Effector memory CD8-positive, alpha-beta T cell (primary cell): Measurements from ENCODE around the gene TSPAN16.

ENCODE experiments used
- ATAC-seq: fragments of 150-1000 bp; cut with Tn5 transposase; replicated peaks from 2 replicates; pipeline ENCODE4 v1.10.0; 2021; ENCODE audit warnings: mild to moderate bottlenecking, moderate library complexity
- DNase-seq, 3 experiments: peaks; one replicate each; pipeline ENCODE4 v3.0.0; 2021
- H3K27ac Mint-ChIP-seq, 2 donors: one replicate each; pipeline ENCODE4 v1.8.0; 2022; ENCODE audit warnings: mild to moderate bottlenecking in 2 of 2, mixed read lengths in 2 of 2, moderate library complexity in 2 of 2
- H3K27me3 Mint-ChIP-seq, 2 donors: one replicate each; pipeline ENCODE4 v1.8.0; 2022; ENCODE audit warnings: mixed read lengths in 2 of 2
- H3K36me3 Mint-ChIP-seq: one replicate; pipeline ENCODE4 v1.8.0; 2022; ENCODE audit warnings: mild to moderate bottlenecking, moderate library complexity, mixed read lengths; ENCODE audit not compliant: insufficient read depth
- H3K4me1 Mint-ChIP-seq, 2 donors: one replicate each; pipeline ENCODE4 v1.8.0; 2022; ENCODE audit warnings: low read depth in 2 of 2, mixed read lengths in 2 of 2
- H3K4me3 Mint-ChIP-seq, 2 donors: one replicate each; pipeline ENCODE4 v1.8.0; 2022; ENCODE audit warnings: mild to moderate bottlenecking in 2 of 2, mixed read lengths in 2 of 2, moderate library complexity in 2 of 2
- H3K9me3 Mint-ChIP-seq, 2 donors: one replicate each; pipeline ENCODE4 v1.8.0; 2022; ENCODE audit warnings: mixed read lengths in 2 of 2

TSPAN16 gene

DNA sequence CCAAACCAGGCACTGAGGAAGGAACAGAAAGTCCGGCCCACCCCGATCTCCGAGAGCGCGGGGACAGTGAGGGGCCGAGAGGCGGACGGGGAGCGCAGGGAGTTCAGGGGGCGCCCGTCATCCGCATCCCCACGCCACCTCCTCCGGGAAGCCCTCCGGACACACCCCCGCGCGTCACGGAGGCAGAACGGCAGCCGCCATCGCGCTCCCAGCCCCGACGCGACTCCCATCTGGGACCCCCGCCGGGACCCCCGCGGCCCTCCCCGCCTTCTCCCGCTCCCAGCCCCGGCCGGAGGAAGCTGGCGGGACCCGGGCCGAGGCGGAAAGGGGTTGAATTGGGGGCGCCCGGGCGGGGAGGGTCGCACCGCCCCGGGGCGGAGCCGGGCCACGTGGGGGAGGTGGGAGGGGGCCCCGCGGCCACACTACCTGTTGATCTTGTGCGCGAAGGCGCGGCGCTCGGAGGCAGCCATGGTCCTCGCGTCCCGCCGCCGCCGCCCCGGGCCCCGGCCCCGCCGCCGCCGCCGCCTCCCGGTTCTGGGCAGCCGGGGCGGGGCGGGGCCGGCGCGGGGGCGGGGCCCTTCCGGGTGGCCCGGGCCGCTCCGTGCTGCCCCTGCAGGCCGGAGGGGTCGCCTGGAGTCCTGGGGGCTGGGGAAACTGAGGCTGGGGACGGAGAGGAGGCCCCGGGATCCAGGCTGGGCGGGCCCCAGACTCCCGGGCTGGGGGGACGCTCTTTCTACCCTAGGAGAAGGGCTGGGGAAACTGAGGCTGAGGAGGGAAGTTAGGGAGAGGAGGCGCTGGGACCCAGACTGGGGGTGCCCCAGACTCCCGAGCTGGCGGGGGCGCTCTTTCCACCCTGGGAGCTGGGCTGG, 33.8 kb upstream of the TSPAN16 start, which contains the start of gene DOCK6:
Gene DOCK6 (minus strand): TSS at position 554 of the 869 bp plus-strand sequence. CDS start 84 bp downstream, at position 470.
- ATAC-seq (peak; percentile 60), DNase-seq (no peak)
- H3K27me3 Mint-ChIP-seq, result peaks cover 38 to 55% of the 10 kb centered on the region in 2 donors
- H3K4me3 Mint-ChIP-seq, result peak within 1 kb of the TSS; percentile 72 to 75
- no peaks in the 10 kb centered on the region for H3K36me3 Mint-ChIP-seq
- no peaks in the 10 kb centered on the region for H3K4me1 Mint-ChIP-seq
- peak within 1 kb of the TSS; percentile 35 to 49 for H3K27ac Mint-ChIP-seq
- no peaks in the 10 kb centered on the region for H3K9me3 Mint-ChIP-seq

DNA sequence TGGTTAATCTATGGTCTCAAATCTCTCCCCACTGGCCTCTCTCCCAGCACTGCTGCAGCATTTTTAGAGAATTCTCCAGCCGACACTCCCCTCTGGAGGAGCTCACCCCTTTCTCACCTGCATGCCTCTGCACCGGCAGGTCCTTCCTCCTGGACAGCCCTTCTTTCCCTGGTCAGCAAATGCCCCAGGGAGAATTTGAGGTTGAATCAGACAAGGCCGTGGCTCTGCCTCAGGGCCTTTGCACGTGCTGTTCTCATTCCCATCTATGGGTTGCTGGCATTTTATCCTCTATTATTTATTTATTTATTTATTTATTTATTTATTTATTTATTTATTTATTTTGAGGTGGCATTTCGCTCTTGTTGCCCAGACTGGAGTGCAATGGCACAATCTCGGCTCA, 32.2 kb upstream of the TSPAN16 start:
- no peak for DNase-seq
- ATAC-seq, result no peak
- Mint-ChIP-seq H3K27me3 (peaks cover 53 to 71% of the 10 kb centered on the region in 2 donors), H3K9me3 (no peaks in the 10 kb centered on the region), H3K4me1 (no peaks in the 10 kb centered on the region), H3K4me3 (peak overlapping the region; percentile 72 to 75), H3K36me3 (no peaks in the 10 kb centered on the region), H3K27ac (no peak overlapping the region)

DNA sequence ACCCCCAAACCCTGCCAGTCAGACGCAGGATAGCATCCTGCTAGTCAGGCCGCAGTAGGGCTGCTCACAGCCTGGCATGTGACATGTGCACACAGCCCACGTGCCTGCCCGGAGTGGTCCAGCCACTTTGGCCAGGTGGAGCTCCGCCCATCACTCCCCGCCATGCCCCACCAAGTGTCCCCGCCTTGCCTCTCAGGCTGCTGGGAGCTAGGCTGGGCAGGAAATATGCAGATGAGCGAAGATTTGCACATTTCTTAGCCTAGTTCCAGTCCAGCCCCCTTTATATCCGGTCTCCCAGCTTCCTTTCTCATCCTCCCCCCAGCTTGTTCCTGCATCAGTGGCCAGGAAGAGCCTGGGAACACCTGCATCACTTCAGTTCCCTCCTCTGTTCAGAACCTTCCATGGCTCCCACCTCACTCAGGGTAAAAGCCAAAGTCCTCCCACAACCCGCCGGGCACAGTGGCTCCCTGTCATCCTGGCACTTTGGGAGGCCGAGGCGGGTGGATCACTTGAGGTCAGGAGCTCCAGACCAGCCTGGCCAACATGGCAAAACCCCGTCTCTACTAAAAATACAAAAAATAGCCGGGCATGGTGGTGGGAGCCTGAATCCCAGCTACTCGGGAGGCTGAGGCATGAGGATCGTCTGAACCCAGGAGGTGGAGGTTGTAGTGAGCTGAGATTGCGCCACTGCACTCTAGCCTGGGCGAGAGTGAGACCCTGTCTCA, 31.3 kb upstream of the TSPAN16 start:
- H3K27ac Mint-ChIP-seq, result no peak overlapping the region
- peak overlapping the region in 1 of 2 donors; percentile 6 for H3K4me3 Mint-ChIP-seq
- no peaks in the 10 kb centered on the region for H3K9me3 Mint-ChIP-seq
- peaks cover 62 to 80% of the 10 kb centered on the region in 2 donors for H3K27me3 Mint-ChIP-seq
- no peaks in the 10 kb centered on the region for H3K4me1 Mint-ChIP-seq
- no peaks in the 10 kb centered on the region for H3K36me3 Mint-ChIP-seq
- ATAC-seq, result no peak
- DNase-seq, result no peak

DNA sequence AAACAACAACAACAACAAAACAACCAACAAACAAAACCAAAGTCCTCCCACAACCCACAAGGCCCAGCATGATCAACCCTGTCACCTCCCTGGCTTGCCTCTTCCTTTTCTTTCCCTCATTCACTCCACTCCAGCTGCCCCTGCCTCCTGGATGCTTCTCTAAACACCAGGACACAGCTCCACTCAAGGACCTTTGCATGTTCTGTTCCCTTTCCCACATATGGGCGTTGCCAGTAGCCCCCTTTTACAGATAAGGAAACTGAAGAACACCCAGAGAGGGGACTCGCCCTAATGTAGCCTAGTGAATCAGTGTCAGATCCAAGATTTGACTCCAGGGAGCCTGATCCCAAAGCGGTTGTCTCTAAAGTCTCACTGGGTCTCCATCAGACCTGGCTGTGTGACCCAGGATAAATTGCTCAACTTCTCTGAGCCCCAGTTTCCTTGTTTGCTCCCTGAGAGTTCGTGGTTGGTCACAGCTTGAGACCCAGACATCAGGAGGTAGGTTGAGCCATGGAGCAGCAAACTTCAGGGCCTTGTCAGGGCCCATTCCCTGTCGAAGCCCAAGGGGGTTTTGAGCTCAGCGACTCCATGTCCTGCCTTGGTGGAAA, 30.7 kb upstream of the TSPAN16 start:
- Mint-ChIP-seq H3K4me1 (no peaks in the 10 kb centered on the region), H3K9me3 (no peaks in the 10 kb centered on the region), H3K27ac (no peak overlapping the region), H3K36me3 (no peaks in the 10 kb centered on the region), H3K4me3 (no peak overlapping the region), H3K27me3 (peaks cover 62 to 83% of the 10 kb centered on the region in 2 donors)
- ATAC-seq, result no peak
- DNase-seq, result no peak

DNA sequence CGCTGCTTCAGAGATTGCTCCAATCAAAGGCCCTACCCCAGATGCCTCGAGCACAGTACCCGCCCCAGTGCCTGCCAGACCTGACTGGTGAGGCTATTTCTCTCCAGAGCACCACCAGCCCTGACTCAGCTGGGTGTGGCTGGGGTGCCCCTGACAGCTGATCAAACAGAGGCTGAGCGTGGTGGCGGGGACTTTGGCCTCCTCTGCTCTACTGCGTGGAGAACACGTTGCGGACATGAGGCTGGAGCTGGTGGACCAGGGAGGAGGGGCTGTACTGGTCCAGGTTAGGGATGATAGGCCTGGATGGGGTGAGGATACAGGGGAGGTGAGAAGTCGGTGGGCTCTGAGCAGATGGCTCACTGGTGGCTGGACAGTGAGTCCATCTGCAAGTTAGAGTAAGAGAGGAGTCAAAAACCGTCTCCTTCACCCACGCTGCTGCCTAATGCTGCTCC, 30.1 kb upstream of the TSPAN16 start:
- Mint-ChIP-seq H3K4me1 (no peaks in the 10 kb centered on the region), H3K27ac (no peak overlapping the region), H3K9me3 (no peaks in the 10 kb centered on the region), H3K4me3 (no peak overlapping the region), H3K27me3 (peaks cover 61 to 80% of the 10 kb centered on the region in 2 donors), H3K36me3 (no peaks in the 10 kb centered on the region)
- DNase-seq (no peak), ATAC-seq (no peak)

DNA sequence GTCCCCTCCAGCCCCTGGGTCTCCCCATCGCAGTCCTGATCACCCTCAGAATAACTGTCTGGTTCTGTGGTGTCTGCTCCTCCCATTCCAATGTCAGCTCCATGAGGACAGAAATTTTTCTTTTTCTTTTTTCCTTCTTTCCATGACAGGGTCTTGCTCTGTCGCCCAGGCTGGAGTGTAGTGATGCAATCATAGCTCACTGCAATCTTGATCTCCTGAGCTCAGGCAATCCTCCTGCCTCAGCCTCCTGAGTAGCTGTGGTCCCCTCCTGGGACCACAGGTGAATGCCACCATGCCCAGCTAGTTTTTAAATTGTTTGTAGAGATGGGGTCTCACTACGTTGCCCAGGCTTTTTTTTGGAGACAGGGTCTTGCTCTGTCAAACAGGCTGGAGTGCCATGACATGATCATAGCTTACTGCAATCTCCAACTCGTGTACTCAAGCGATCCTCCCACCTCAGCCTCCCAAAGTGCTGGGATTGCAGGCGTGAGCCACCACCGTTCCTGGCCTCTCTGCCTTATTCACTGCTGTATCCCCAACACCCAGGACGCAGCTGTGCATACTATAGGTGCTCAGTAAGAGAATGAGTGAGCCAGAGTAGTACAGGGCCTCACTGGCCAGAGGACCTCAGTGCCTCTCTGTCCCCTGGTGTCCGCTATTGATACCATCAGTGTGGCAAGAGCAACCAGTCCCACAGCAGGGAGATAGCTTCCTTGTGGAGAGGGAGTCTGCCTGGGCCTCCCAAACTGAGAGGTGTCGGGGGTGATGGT, 28.5 kb upstream of the TSPAN16 start:
- H3K9me3 Mint-ChIP-seq, result no peaks in the 10 kb centered on the region
- peak overlapping the region in 1 of 2 donors; percentile 79 for H3K27ac Mint-ChIP-seq
- H3K4me3 Mint-ChIP-seq, result no peak overlapping the region
- no peaks in the 10 kb centered on the region for H3K4me1 Mint-ChIP-seq
- no peaks in the 10 kb centered on the region for H3K36me3 Mint-ChIP-seq
- ATAC-seq, result no peak
- peaks cover 53 to 70% of the 10 kb centered on the region in 2 donors for H3K27me3 Mint-ChIP-seq
- no peak for DNase-seq

DNA sequence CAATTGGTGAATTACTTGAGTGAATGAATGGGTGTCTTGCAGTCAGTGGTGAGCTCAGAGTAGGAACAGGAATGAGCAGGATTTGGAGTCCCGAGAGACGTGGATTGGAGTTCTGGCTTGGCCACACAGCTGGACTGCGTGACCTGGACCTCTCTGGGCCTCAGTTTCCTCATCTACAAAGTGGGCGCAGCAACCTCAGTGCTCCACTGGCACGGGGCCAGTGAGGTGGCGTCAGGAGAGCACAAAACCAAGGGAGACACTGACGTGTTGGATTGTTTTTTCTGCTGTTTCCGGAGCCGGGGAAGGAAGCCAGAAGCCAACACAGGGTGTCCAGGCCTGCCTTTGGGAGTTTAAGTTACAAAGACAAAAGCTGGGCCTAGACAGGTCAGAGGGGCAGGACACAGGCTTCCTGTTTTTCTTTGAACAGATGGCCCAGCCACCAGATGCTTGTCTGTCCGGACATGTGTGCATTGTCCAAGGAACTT, 27.1 kb upstream of the TSPAN16 start:
- no peaks in the 10 kb centered on the region for H3K36me3 Mint-ChIP-seq
- H3K27me3 Mint-ChIP-seq, result peaks cover 49 to 68% of the 10 kb centered on the region in 2 donors
- no peaks in the 10 kb centered on the region for H3K9me3 Mint-ChIP-seq
- H3K27ac Mint-ChIP-seq, result no peak overlapping the region
- H3K4me1 Mint-ChIP-seq, result no peaks in the 10 kb centered on the region
- no peak overlapping the region for H3K4me3 Mint-ChIP-seq
- DNase-seq, result no peak
- ATAC-seq, result no peak

DNA sequence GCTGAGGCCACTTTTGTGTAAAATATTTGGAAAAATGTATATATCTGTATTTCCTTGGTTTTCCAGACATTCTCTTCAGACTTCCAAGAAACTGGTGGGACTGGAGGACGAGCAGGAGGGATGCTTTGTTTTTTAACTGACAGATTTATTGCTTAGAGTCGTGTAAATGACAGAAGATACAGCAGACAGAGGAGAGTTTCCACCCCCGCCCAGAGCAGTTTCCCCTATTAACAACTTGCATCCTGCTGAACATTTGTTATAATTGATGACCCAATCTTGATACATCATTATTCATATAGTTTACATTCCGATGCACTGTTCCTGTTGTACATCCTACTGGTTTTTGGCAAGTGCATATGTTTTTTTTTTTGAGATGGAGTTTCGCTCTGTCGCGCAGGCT, 26.6 kb upstream of the TSPAN16 start:
- no peaks in the 10 kb centered on the region for H3K9me3 Mint-ChIP-seq
- no peaks in the 10 kb centered on the region for H3K4me1 Mint-ChIP-seq
- DNase-seq (no peak), ATAC-seq (no peak)
- H3K4me3 Mint-ChIP-seq, result no peak overlapping the region
- peaks cover 52 to 68% of the 10 kb centered on the region in 2 donors for H3K27me3 Mint-ChIP-seq
- H3K27ac Mint-ChIP-seq, result no peak overlapping the region
- no peaks in the 10 kb centered on the region for H3K36me3 Mint-ChIP-seq

DNA sequence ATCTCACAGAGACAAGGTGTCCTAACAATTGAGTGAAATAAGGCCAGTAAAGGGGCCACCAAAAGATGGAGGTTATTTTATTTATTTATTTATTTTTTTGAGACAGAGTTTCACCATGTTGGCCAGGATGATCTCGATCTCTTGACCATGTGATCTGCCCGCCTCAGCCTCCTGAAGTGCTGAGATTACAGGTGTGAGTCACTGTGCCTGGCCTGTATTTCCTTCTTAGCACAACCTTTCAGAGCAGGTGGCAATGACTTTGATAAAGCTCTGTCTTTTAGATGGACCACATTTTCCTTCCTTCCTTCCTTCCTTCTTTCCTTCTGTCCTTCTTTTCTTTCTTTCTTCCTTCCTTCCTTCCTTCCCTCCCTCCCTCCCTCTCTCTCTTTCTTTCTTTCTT, 22.7 kb upstream of the TSPAN16 start:
- no peak for DNase-seq
- no peaks in the 10 kb centered on the region for H3K9me3 Mint-ChIP-seq
- no peak overlapping the region for H3K27ac Mint-ChIP-seq
- no peak overlapping the region for H3K4me3 Mint-ChIP-seq
- H3K27me3 Mint-ChIP-seq, result peaks cover 42 to 56% of the 10 kb centered on the region in 2 donors
- no peaks in the 10 kb centered on the region for H3K4me1 Mint-ChIP-seq
- ATAC-seq, result no peak
- no peaks in the 10 kb centered on the region for H3K36me3 Mint-ChIP-seq

DNA sequence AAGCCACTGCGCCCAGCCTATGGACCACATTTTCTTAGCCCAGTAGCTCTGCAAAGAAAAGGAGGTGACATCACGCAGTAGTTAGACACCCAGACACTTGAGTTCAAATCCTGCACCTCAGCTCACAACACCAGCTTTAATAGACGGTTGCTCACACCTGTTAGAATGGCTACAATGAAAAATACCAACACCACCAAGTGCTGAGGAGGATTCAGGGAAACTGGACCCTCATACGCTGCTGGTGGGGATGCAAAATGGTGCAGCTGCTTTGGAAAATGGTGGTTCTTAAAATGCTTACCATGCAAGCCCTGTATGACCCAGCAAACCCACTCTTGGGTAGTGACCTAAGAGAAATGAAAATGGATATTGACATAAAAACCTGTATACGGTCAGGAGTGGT, 22.0 kb upstream of the TSPAN16 start:
- no peaks in the 10 kb centered on the region for H3K9me3 Mint-ChIP-seq
- ATAC-seq (no peak), DNase-seq (no peak)
- no peak overlapping the region for H3K27ac Mint-ChIP-seq
- H3K4me3 Mint-ChIP-seq, result no peak overlapping the region
- no peaks in the 10 kb centered on the region for H3K4me1 Mint-ChIP-seq
- H3K36me3 Mint-ChIP-seq, result no peaks in the 10 kb centered on the region
- peaks cover 36 to 51% of the 10 kb centered on the region in 2 donors for H3K27me3 Mint-ChIP-seq

DNA sequence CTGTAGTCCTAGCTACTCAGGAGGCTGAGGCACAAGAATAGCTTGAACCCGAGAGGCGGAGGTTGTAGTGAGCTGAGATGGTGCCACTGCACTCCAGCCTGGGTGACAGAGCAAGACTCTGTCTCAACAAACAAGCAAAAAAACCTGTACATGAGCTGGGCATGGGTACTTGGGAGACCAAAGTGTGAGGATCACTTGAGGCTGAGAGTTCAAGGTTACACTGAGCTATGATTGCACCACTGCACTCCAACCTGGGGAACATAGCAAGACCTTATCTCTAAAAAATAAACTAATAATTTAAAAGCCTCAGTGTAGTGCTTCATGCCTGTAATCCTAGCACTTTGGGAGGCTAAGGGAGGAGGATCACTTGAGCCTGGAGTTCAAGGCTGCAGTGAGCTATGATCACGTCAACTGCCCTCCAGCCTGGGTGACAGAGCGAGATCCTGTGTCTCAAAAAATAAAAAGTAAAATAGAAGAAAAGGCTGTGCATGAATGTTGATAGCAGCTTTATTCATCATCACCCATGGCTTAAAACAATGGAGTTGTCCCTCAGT, 21.4 kb upstream of the TSPAN16 start:
- Mint-ChIP-seq H3K4me1 (peaks cover 5% of the 10 kb centered on the region in 2 donors), H3K4me3 (no peak overlapping the region), H3K27me3 (peaks cover 30 to 45% of the 10 kb centered on the region in 2 donors), H3K27ac (no peak overlapping the region), H3K36me3 (peaks cover 2% of the 10 kb centered on the region), H3K9me3 (peaks cover 1 to 3% of the 10 kb centered on the region in 2 donors)
- no peak for ATAC-seq
- no peak for DNase-seq

DNA sequence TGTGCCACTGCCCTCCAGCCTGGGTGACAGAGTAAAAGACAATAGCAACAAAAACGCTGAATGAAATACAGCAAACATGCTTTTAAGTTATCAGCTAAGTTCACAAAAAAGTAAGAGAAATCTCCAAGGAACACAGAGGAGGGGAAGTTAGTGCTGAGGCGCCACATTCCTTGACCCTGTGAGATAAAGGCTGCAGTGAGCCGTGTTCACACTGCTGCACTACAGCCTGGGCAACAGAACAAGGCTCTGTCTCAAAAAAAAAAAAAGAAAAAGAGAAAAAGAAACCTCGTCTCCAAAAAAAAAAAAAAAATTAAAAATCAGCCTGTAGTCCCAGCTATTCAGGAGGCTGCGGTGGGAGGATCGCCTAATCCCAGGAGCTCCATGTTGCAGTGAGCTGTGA, 17.3 kb upstream of the TSPAN16 start:
- H3K9me3 Mint-ChIP-seq, result peaks cover 2 to 5% of the 10 kb centered on the region in 2 donors
- no peak overlapping the region for H3K27ac Mint-ChIP-seq
- H3K4me1 Mint-ChIP-seq, result peaks cover 7 to 11% of the 10 kb centered on the region in 2 donors
- H3K27me3 Mint-ChIP-seq, result peaks cover 34 to 45% of the 10 kb centered on the region in 2 donors
- no peak overlapping the region for H3K4me3 Mint-ChIP-seq
- no peak for ATAC-seq
- DNase-seq, result no peak
- H3K36me3 Mint-ChIP-seq, result peaks cover 13% of the 10 kb centered on the region
